Measurements from ENCODE around the gene PTPRG. TPM values are rescaled to one million over a fixed set of nuclear protein-coding genes. Genes with fewer than 3 reads are reported as not detected.

The PTPRG gene
- total RNA-seq, 4 donors from 2014 or later, result 11.0 to 18.5 (median 14.9) TPM

GRCh38 chr3:62164196-62164595, 602.8 kb downstream of the PTPRG start:
- no peak for DNase-seq (ENCODE audit: low spot score in 2 of 2)
- 91% methylated on average over 5 of the region's 5 CpGs for WGBS

GRCh38 chr3:62164746-62165145, 603.4 kb downstream of the PTPRG start:
- Histone ChIP-seq H3K9me3 (no peaks in the 10 kb centered on the region), H3K36me3 (no peaks in the 10 kb centered on the region), H3K4me1 (peaks cover 9% of the 10 kb centered on the region), H3K27ac (no peak overlapping the region), H3K27me3 (no peaks in the 10 kb centered on the region), H3K4me3 (no peak overlapping the region)
- no peak for DNase-seq (ENCODE audit: low spot score in 2 of 2)
- TF ChIP-seq EP300 (IDR thresholded peaks at IDR 0.05) (no peak), CTCF (IDR thresholded peaks at IDR 0.05) (no peak), POLR2A (IDR thresholded peaks at IDR 0.05) (no peak), POLR2AphosphoS5 (IDR thresholded peaks at IDR 0.05) (no peak)
- 77% methylated on average over 5 of the region's 5 CpGs for WGBS

More at GRCh38 chr3:62164196-62164595, 602.8 kb downstream of the PTPRG start:
- peaks cover 13% of the 10 kb centered on the region for H3K4me1 ChIP-seq
- no peaks in the 10 kb centered on the region for H3K27me3 ChIP-seq
- H3K9me3 ChIP-seq, result no peaks in the 10 kb centered on the region
- H3K36me3 ChIP-seq, result no peaks in the 10 kb centered on the region
- no peak overlapping the region for H3K4me3 ChIP-seq
- H3K27ac ChIP-seq, result no peak overlapping the region
- TF ChIP-seq CTCF (IDR thresholded peaks at IDR 0.05), result no peak
- TF ChIP-seq POLR2A (IDR thresholded peaks at IDR 0.05), result no peak
- no peak for TF ChIP-seq POLR2AphosphoS5 (IDR thresholded peaks at IDR 0.05)
- no peak for TF ChIP-seq EP300 (IDR thresholded peaks at IDR 0.05)

- Histone ChIP-seq H3K27ac (no peak overlapping the region), H3K27me3 (no peaks in the 10 kb centered on the region), H3K4me1 (no peaks in the 10 kb centered on the region), H3K9me3 (no peaks in the 10 kb centered on the region), H3K4me3 (no peak overlapping the region), H3K36me3 (no peaks in the 10 kb centered on the region)
- WGBS, result 85% methylated on average over 12 of the region's 12 CpGs
- TF ChIP-seq EP300 (IDR thresholded peaks at IDR 0.05), result no peak
- TF ChIP-seq CTCF (IDR thresholded peaks at IDR 0.05), result no peak
- TF ChIP-seq POLR2A (IDR thresholded peaks at IDR 0.05), result no peak
- TF ChIP-seq POLR2AphosphoS5 (IDR thresholded peaks at IDR 0.05), result no peak
- no peak for DNase-seq (ENCODE audit: low spot score in 2 of 2)
Measured at GRCh38 chr3:62167566-62168262, 606.3 kb downstream of the PTPRG start.

- Histone ChIP-seq H3K4me1 (no peaks in the 10 kb centered on the region), H3K9me3 (no peaks in the 10 kb centered on the region), H3K27me3 (no peaks in the 10 kb centered on the region), H3K27ac (no peak overlapping the region), H3K36me3 (no peaks in the 10 kb centered on the region), H3K4me3 (no peak overlapping the region)
- DNase-seq (ENCODE audit: low spot score in 2 of 2), result no peak
- no peak for TF ChIP-seq EP300 (IDR thresholded peaks at IDR 0.05)
- TF ChIP-seq CTCF (IDR thresholded peaks at IDR 0.05), result no peak
- no peak for TF ChIP-seq POLR2A (IDR thresholded peaks at IDR 0.05)
- TF ChIP-seq POLR2AphosphoS5 (IDR thresholded peaks at IDR 0.05), result no peak
- WGBS, result 90% methylated on average over 3 of the region's 3 CpGs
Measured at GRCh38 chr3:62168356-62168755, 607.0 kb downstream of the PTPRG start.

GRCh38 chr3:62169906-62170660, 608.7 kb downstream of the PTPRG start:
- Histone ChIP-seq H3K4me1 (no peaks in the 10 kb centered on the region), H3K4me3 (no peak overlapping the region), H3K27ac (no peak overlapping the region), H3K27me3 (no peaks in the 10 kb centered on the region), H3K36me3 (no peaks in the 10 kb centered on the region), H3K9me3 (no peaks in the 10 kb centered on the region)
- no peak for TF ChIP-seq POLR2A (IDR thresholded peaks at IDR 0.05)
- no peak for TF ChIP-seq CTCF (IDR thresholded peaks at IDR 0.05)
- no peak for TF ChIP-seq EP300 (IDR thresholded peaks at IDR 0.05)
- no peak for TF ChIP-seq POLR2AphosphoS5 (IDR thresholded peaks at IDR 0.05)
- WGBS, result 88% methylated on average over 4 of the region's 4 CpGs
- DNase-seq (ENCODE audit: low spot score in 2 of 2), result no peak

All from suprapubic skin (tissue), 4 donors.